T47D (cell line): ENCODE data around the gene STK26.

Experiments
- DNase-seq, 2 experiments: peaks; one replicate each; pipeline versions ENCODE4 v3.0.0 to v3.0.0-alpha.2; 2011 to 2012; ENCODE audit warnings: low read depth in 1 of 2, low spot score in 1 of 2
- JUND ChIP-seq: IDR thresholded peaks from 2 replicates; pipeline ENCODE4 v1.6.1; 2012; ENCODE audit warnings: low read depth
- in situ Hi-C: cut with HindIII; loops from 2 replicates; pipeline ENCODE4 v1.10.0; 2016; ENCODE audit warnings: low sequenced_read_pairs, low pct_unique_long_range_greater_than_20kb

Gene STK26

GRCh38 chrX:132017431-132018185 lies 5.5 kb upstream of the STK26 start:
- no peak for TF ChIP-seq JUND
- in situ Hi-C loops = no loop called here

GRCh38 chrX:132022198-132022966 lies 720 bp upstream of the STK26 start:
- DNase-seq = peak; percentile 2 to 19
- TF ChIP-seq JUND = no peak
- in situ Hi-C loops = no loop called here

More at GRCh38 chrX:132017431-132018185, 5.5 kb upstream of the STK26 start:
- no peak for DNase-seq

- TF ChIP-seq JUND = no peak
- in situ Hi-C loops = no loop called here
- no peak for DNase-seq
Observed at GRCh38 chrX:132023896-132024386, 839 bp downstream of the STK26 start.

- in situ Hi-C loops = no loop called here
Observed at GRCh38 chrX:132025041-132025440, 1.9 kb downstream of the STK26 start.

GRCh38 chrX:132030264-132030663 lies 7.2 kb downstream of the STK26 start:
- in situ Hi-C loops = no loop called here
- TF ChIP-seq JUND = no peak
- no peak for DNase-seq

More at GRCh38 chrX:132025041-132025440, 1.9 kb downstream of the STK26 start:
- no peak for TF ChIP-seq JUND
- no peak for DNase-seq

GRCh38 chrX:132031867-132032266 lies 8.8 kb downstream of the STK26 start:
- in situ Hi-C loops = no loop called here
- TF ChIP-seq JUND = no peak
- no peak for DNase-seq

- DNase-seq = no peak
- TF ChIP-seq JUND = no peak
- in situ Hi-C loops = no loop called here
Observed at GRCh38 chrX:132033166-132033565, 10.1 kb downstream of the STK26 start.

- no peak for DNase-seq
- TF ChIP-seq JUND = no peak
- in situ Hi-C loops = no loop called here
Observed at GRCh38 chrX:132034648-132035047, 11.5 kb downstream of the STK26 start.

GRCh38 chrX:132037479-132037993 lies 14.4 kb downstream of the STK26 start:
- DNase-seq = no peak
- TF ChIP-seq JUND = no peak
- in situ Hi-C loops = no loop called here

GRCh38 chrX:132040066-132040465 lies 17.0 kb downstream of the STK26 start:
- in situ Hi-C loops = no loop called here
- no peak for TF ChIP-seq JUND
- no peak for DNase-seq

GRCh38 chrX:132041015-132041414 lies 17.9 kb downstream of the STK26 start:
- DNase-seq = no peak
- in situ Hi-C loops = no loop called here
- no peak for TF ChIP-seq JUND

GRCh38 chrX:132043977-132044376 lies 20.9 kb downstream of the STK26 start:
- DNase-seq = no peak
- TF ChIP-seq JUND = no peak
- in situ Hi-C loops = no loop called here

- TF ChIP-seq JUND = no peak
- in situ Hi-C loops = no loop called here
- DNase-seq = no peak
Observed at GRCh38 chrX:132044953-132045352, 21.9 kb downstream of the STK26 start.
